Sigmoid colon (tissue), 4 donors: Measurements from ENCODE around the gene ULBP3.

Source experiments
- CTCF ChIP-seq, 4 experiments: fragments of 450-650 bp in 3 of 4; fragments of 200-600 bp in 1 of 4; IDR thresholded peaks; one replicate each; pipeline ENCODE4 v1.5.1; 2016 to 2019; ENCODE audit warnings: antibody characterized with exemption in 4 of 4, mild to moderate bottlenecking in 3 of 4, moderate library complexity in 2 of 4
- POLR2A ChIP-seq, 2 donors: fragments of 450-650 bp; IDR thresholded peaks; one replicate each; pipeline ENCODE4 v1.6.1; 2016; ENCODE audit warnings: antibody characterized with exemption in 2 of 2, mild to moderate bottlenecking in 2 of 2, moderate library complexity in 2 of 2
- POLR2AphosphoS5 ChIP-seq, 4 donors: sonication (generic); formaldehyde crosslinking; IDR thresholded peaks; one replicate each; pipeline ENCODE4 v1.6.1; 2017; ENCODE audit warnings: antibody characterized with exemption in 4 of 4

- no peak for TF ChIP-seq CTCF (IDR thresholded peaks at IDR 0.05)
- no peak for TF ChIP-seq POLR2AphosphoS5 (IDR thresholded peaks at IDR 0.05)
- TF ChIP-seq POLR2A (IDR thresholded peaks at IDR 0.05) = no peak
Observed at GRCh38 chr6:150046943-150047342, 22.0 kb downstream of the ULBP3 start.
